ENCODE results near the gene NRIP3.
"Not testable (repeated sequence)": the region's sequence is repeated elsewhere in the genome, so short reads cannot be mapped to it uniquely, and the experiment has no call there.

The NRIP3 gene

DNA sequence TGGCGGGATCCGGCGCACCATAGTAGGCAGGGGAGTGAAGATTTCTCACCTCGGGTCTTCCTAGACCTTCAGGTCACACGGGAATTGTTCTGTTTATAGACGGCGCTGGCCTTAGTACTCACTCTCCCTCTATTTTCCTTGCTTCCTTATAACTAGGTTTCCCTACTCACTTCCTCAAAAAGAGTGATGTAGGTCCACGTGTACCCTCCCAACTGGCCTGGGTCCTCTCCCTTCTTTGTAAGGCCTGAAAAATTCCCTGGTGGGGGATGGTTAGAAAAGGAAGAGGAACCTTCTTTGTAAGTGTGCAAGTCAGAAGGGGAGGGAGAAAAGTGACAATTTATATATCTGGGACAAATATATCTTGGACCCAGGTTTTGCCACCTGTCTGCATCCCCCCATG lies 36.6 kb downstream of the NRIP3 start:
- DNase-seq, result no peak

DNA sequence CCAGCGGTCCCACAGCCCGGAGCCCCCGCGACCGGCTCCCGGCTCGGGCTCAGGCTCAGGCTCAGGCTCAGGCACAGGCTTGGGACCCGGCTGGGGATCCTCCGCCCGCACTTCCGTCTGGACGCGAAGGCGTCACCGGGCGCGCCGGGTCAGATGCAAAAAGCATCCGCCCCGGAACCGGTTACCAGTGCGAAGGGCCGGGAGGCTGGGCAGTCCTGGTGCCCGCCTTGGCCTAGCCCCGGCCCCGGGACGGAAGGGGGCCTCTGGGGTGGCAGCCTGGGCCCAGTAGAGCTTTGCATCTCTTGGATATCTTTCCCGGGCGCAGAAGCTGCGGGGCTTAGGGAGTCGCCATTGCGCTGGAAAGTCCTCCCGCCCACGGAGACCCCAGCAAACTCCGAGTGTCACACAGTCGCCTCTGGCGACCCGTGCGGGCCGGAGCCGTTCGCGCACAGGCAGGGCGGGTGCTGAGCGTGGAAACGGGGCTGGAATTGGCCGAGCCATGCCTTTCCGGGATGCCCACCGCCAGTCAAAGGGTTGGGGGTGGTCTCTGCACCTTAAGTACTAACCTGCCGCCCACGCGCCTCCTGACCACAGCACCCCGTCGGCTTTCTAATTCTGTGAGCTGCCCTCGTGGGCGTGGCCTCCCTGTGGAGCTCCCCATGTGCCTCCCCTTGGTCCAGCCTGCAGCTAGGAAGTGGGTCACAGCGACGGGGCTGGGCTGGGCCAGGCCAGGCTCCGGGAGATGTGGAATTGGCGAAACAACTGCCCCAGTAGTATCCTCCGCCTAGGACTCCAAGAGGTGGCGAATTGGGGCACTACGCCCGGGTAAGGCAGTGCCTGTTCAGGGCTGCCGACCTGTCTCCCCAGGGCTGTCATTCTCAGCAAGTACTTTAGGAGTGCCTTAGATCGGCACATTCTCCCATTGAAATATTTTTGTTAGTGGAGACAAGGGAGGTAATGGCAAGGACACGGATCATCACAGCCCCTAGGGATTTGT lies 39.2 kb downstream of the NRIP3 start, which contains the start of gene TMEM9B:
Gene TMEM9B, minus strand, starts transcription at position 119 of the 997 bp plus-strand sequence. CDS start 129 bp downstream, outside the sequence.
- peak; percentile 95 for DNase-seq

DNA sequence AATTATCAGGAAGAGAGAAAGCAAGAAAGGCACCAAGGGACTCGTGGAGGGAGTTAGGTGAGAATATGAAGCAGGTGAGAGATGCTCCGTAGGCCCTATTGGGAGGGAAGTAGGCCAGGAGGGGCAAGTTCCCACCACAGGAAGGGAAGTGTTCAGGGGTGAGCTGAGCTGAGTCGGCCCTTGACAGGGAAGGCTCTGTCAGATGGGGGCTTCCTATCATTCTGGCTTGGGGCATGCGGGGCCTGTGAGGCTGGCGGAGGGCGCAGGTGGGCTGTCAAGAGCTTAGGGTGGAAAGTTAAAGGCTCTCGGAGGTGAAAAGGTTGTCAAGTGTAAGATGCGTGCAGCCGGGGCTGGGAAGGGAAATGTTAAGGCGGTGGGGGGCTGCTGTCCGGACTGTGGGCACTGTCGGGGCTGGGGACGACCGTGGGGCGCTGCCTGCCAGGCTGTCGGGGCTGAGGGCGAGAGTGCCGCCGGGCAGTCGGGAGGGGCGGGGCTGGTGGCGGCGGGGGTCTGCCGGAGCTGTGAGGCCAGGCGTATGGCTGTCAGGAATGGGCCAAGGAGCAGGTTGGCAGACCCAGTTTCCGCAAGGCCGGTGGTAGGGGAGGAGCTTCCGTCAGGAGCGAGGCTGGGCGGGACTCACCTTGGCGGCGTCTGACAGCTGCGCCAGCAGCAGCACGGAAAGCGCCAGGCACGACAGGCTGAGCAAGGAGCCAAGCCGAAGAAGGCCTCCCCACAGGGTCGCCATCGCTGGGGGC lies 40.1 kb downstream of the NRIP3 start:
- peak; percentile 91 for DNase-seq

DNA sequence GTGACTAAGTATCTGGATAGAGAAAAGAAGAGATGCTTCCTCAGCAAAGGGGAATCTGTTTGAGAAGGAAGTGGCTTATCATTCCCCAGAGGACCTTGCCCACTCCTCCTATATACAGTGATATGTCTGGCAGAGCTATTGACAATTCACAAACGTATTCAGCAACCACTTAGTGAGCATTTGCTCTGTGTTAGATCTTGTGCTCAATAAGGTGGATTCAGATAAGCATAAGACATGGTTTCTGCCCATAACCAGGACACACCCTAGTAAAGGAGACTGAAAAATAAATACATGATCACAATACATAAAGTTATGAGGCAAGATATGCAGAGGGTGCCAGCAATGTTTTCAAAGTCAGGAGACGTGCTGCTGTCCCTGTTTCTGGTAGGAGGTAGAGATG lies 41.0 kb downstream of the NRIP3 start:
- peak; percentile 94 for DNase-seq

DNA sequence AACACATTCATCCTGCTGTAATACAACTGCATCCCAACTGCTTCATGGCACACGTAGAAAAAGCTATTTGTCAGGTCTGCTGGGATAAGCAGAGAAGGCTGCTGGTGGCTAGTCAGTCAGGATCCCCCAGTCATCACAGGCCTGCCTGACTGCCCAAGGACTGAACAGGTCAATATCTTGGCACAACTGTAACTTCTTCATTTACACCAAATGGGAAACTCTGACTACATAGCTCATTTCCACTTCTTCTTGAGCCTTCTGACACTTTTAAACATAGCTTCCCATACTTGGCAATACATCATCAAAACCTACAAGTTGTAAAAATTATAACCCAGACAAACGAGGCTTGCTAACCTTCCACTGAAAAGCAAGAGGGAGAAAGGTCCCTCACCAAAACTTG lies 42.4 kb downstream of the NRIP3 start:
- no peak for DNase-seq

DNA sequence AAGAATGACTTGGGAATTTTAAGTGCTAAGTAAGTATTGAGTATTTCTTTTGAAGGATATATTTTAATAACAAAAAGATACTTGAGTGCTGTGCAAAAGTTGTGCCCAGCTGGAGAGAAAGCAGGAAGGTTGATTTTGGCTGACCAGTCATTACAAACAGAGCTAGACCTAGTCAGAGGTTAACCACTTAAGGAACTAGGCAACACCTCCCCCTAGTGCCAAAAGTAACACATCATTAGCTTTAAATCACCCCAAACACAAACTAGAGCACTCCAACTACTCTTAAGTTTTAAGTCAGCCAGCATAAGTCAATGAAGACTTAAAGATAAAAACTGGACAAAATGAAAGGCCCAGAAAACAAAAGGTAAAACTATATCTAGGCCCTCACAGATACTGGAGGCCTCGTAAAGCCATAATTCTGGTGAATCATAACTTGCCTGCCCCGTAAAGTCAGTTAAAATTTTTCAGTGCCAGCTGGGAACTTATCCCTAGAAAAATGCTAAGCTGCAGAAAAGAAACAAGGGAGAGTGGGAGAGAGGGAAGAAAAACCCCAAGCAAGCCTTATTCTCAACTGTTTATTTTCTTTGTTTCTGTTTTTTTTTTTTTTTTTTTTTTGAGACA lies 44.1 kb downstream of the NRIP3 start:
- peak; percentile 91 for DNase-seq

DNA sequence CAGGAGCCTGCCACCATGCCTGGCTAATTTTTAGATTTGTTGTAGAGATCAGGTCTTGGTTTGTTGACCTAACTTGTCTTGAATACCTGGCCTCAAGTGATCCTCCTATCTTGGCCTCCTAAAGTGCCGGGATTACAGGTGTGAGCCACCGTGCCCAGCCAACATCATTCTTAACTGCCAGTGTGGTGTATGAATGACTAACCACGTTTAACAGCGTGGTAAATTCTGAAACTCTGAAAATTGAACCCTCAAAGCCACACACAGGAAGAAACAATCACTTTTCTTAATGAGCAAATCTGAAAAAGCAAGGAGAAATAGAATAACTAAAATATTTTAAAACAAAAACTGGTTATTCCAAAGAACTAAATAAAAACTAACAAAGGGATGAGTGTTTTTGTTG lies 46.9 kb downstream of the NRIP3 start:
- DNase-seq, result no peak

DNA sequence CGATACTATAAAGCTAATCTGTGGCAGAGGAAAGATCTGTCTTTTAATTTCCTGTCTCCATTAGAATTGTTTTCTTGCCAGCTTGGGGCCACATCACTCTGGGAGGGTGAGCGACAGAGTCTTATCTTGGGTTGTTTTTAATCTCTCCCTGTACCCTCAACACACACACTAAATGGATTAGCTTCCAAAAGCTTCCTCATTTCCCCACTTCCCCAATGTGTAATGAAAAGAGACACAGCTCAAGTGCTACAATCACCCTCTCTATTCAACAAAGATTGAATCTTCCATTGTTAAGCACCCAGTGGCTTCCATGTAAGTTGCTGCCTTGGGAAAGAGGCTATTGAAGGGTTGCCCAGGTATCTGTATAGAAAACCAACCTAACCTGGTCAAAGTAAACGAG lies 54.9 kb downstream of the NRIP3 start:
- peak; percentile 61 for DNase-seq

DNA sequence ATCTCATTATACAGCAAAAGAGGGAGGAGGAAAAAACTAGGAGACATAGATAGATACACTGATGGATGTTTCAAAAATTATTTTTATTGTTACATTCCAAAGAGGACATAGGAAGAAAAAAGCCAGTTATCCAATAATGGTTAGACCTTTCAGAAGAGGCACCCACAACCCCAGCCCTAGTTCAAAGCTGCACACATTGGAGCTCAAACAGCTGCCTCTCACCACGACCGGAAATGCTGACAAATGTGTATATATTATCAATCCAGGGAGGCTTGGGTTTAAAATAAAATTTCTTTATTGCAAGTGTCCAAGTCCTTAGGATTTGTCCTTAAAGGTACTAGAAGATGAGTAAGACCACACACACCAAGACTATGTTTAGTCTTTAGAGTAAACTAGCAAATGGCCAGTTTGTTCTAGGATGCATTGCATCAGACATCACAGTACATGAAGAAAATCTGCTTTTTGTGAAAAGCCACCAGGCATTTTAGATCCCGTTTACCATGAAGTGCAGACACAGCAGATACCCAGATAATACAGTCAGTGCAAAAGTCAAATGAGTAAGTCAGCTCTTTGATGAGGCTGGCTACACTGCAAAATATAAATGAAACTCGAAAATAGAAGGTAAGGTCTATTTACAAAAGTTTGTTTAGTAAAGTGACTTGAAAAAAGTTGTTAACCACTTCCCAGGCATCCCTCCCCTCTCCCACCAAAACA lies 56.4 kb downstream of the NRIP3 start:
- no peak for DNase-seq

DNA sequence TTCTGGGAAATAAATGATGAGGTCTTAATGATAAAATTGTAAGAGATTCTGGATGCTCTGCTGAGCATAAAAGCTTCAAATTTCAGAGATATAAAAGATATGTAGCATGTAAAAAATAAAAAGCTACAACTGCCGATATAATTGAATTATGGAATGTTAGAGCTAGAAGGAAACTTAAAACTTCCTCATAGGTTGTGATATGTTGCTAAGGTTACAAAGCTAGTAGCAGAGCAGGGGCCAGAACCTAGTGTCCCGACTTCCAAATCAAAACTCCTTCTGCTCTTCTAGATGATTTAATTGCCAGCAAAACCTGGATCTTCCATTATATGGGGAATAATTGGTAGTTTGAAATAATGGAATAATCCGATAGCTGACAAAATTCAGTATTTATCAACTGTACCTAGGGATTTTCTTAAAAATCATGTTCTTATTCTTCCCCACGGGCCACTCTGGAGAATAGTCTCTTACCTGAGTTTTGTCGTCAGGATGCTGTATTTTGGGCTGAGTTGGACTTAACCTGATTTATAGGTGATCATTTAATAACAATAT lies 61.2 kb downstream of the NRIP3 start, which contains the start of gene ASCL3:
Gene ASCL3, minus strand, starts transcription at position 499 of the 549 bp plus-strand sequence. CDS start 4,855 bp downstream, outside the sequence.
- no peak for DNase-seq

DNA sequence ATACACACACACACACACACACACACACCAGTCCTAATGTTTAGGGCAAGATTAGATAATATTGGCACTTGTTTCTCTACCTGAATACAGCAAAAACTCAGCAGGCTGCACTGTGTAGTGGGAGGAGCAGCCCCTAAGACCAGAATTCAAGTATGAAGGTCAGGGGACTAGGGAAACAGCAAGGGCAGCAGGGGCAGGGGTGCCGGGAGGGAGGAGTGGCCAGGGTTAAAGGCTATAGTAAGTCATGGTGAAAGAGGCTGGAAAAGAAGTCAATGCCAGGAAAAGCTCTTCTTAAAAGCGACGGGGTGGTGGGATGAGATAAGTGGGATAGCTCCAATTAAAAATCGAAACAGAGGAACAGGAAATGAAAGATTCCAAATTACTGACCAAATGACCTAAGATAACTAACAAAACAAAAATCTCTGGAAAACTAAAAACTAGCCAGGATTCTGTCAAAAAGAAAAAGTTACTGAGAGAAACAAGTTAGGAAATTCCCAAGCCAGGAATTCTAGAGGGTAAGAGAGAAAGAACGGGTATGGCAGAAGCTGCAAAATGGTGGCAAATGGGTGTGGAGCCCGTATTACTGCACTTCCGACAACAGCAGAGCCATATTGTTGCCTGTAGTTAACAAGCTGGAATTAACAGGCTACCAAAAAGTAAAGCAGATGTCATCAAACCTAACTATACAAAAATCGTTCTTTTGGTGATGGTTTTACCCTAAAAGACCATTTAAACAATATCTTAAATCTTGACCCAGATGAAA lies 62.3 kb downstream of the NRIP3 start:
- no peak for DNase-seq

DNA sequence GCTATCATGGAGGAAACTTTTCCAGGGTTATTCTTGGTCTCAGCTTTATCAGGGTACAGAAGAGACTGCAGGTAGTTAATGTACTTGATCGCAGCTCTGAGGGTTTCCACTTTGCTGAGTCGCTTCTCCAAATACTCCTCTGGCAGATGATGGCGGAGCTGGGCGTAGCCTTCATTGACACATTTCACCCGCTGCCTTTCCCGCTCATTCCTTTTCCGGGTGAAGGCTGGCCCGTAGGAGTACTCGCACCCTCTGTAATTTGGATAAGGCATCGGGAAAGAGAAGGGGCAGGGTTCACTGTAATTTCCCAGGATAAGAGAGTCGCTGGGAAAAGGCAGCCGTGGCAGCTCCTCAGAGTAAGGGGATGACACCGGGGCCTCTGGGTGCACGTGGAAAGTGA lies 66.1 kb downstream of the NRIP3 start:
- DNase-seq, result no peak

DNA sequence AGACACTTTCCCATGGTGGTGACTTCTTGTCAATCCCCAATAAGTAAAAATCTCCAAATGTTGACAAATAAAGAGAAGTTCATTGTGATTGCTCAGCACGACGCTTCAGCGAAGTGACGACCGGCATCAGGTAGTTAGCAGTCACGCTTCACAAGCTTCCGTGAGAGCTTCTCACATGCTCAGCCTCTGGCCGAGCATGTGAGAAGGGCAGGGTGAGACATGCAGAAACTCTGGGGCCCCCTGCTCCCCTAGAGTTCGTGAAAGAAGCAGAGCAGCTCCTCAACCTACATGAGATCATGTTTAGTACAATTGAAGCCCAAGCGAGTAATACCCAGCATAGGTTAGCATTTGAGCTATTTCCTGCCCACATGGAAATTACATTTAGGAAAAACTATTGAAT lies 66.6 kb downstream of the NRIP3 start:
- DNase-seq, result no peak

DNA sequence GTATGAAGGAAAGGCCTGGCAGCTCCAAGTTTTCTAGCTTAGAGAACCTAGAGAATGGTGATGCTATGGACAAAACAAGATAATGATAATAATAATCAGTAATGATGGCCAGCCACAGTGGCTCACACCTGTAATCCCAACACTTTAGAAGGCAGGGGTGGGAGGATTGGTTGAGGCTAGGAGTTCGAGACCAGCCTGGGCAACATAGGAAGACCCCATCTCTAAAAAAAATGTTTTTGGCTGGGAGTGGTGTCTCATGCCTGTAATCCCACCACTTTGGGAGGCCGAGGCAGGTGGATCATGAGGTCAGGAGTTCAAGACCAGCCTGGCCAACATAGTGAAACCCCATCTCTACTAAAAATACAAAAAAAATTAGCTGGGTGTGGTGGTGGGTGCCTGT lies 68.0 kb downstream of the NRIP3 start:
- not testable (repeated sequence) for DNase-seq

DNA sequence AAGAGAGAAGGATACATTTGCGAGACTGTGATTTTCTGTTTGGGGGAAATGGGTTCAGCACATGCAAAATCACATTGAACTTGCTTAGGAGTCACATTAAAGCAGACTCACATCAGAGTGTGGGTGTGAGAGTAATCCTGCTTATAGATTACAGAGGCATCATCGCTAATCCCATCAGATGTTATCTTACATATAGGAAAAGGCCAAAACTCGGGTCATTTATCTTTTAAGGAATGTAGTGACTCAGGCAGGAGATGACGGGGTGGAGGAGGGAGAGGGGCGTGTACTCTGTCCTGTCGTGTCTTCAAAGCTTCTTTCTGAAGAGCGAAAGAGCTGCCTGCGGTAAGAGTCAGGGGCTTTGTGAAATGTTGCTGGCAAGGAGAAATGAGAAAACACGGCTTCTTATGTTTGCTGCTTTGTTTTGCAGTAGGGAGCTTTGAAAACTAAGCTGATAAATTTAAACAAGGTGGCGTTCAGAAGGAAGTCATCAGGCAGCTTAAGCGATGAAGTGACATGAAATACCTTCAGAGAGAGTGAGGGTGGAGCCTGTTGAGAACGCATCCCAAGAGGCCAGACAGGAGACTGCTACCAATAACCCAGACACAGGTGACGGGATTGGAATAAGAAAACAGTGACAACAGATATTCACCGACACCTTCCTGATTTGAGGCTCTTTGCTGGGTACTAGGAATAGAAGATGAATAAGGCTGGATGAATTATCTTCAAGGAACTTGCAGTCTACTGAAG lies 68.9 kb downstream of the NRIP3 start:
- no peak for DNase-seq

DNA sequence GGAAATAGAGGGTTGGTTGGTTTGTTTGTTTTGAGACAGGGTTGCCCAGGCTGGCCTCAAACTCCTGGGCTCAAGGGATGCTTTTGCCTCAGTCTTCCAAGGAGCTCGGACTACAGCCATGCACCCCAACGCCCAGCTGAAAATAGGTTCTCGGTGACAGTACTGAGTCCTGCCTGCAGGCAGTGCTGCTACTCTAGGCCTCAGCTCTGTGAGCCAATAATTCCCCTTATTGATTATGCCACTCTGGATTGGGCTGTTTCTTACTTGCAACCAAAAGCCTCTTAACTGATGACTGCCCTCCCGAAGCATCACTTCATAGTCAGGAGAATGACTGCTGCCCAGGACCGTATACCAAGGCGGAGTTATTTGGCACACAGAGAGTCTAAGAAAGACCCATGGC lies 69.9 kb downstream of the NRIP3 start:
- no peak for DNase-seq

DNA sequence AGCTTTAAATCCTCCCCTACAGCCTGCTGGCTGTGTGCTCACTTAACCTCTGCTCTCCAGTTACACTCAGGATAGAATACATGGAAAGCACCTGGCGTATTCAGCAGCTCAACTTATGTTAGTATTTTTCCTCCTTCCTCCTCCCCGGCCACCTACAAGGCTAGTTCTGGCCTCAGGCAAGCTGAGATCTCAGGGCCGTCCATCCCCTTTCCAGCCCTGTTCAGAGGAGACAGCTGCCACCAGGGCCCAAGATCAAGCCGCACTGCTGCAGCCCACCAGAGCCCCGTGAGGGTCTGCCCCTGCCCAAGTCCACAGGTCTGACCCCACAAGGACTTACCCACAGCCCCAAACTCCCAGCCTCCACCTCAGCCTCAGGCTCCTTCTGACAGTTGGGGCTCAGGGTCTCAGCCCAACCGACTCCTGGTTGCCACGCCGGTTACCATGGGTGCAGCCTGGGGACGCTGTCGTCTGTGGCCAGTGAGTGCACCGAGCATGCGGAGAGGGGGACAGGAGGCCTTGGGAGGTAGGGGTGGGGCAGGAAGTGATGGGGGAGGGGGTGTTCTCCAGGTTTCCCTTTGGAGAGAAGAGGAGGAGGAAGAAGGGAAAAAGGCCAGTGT lies 71.1 kb downstream of the NRIP3 start, which contains the start of gene C11orf16:
Gene C11orf16, minus strand, starts transcription at position 384 of the 617 bp plus-strand sequence. CDS start 639 bp downstream, outside the sequence.
- DNase-seq, result no peak
